Ovary (tissue), 9 donors: ENCODE measurements around the gene USP48. TPM values are rescaled to one million over a fixed set of nuclear protein-coding genes. Genes with fewer than 3 reads are reported as not detected.
"Not testable (repeated sequence)": the region's sequence is repeated elsewhere in the genome, so short reads cannot be mapped to it uniquely, and the experiment has no call there.

ENCODE experiments used
- DNase-seq, 5 donors: peaks; one replicate each; pipeline ENCODE4 v3.0.0-alpha.2; 2019 to 2020
- H3K27ac ChIP-seq, 2 donors: fragments of 200-600 bp; one replicate each; pipeline versions ENCODE4 v1.5.1 to v1.8.0; 2019 to 2022
- H3K27me3 ChIP-seq: fragments of 200-600 bp; one replicate; pipeline ENCODE4 v1.8.0; 2022
- H3K36me3 ChIP-seq: fragments of 200-600 bp; sonication (generic); one replicate; pipeline ENCODE4 v1.5.1; 2019
- H3K4me1 ChIP-seq: one replicate; pipeline ENCODE4 v1.8.1; 2013; ENCODE audit warnings: mild to moderate bottlenecking, moderate library complexity; ENCODE audit not compliant: insufficient read depth
- H3K4me3 ChIP-seq: fragments of 200-600 bp; sonication (generic); one replicate; pipeline ENCODE4 v1.5.1; 2017
- H3K9me3 ChIP-seq, 2 donors: fragments of 200-600 bp in 1 of 2; sonication (generic) in 1 of 2; one replicate each; pipeline versions ENCODE4 v1.5.1 to v1.8.1; 2013 to 2019; ENCODE audit warnings: mild to moderate bottlenecking in 1 of 2, moderate library complexity in 1 of 2
- EP300 ChIP-seq: sonication (generic); formaldehyde crosslinking; IDR thresholded peaks from one replicate; pipeline ENCODE4 v1.6.1; 2017; ENCODE audit warnings: antibody characterized with exemption
- POLR2A ChIP-seq: fragments of 450-650 bp; IDR thresholded peaks from one replicate; pipeline ENCODE4 v1.6.1; 2017; ENCODE audit warnings: antibody characterized with exemption, mild to moderate bottlenecking, moderate library complexity
- WGBS, 3 donors: extraction: QIAGEN DNeasy Blood & Tissue Kit in 1 of 3; methylation state at CpG; one replicate each; pipeline versions ENCODE4 v1.1.5 to v1.1.7; 2013 to 2017; 5-methylcytosine and 5-hydroxymethylcytosine counted together
- intact Hi-C, 4 donors: fragments of 100-400 bp; cut with DNase I; formaldehyde crosslinking; loops; one replicate each; pipeline versions ENCODE4 v1.11.0 to v1.15.1; 2022 to 2023
- polyA plus RNA-seq, 2 donors: library from polyadenylated mRNA; stranded (reverse); fragments of 200-250 nt in 1 of 2; fragments of 350-450 nt in 1 of 2; fragmentation: Illumina TruSeq in 1 of 2; extraction: RNeasy Lipid Tissue Mini Kit (QIAGEN cat#74804) in 1 of 2; gene quantifications; one replicate each; pipeline ENCODE4 v1.2.3, GENCODE V29; 2013 to 2014
- total RNA-seq, 7 donors: library from RNA; depleted of rRNA in 2 of 7; stranded (reverse); fragments of >200 nt in 2 of 7; fragmentation: NEBNext Ultra II Directional in 3 of 7; extraction: Animal tissue kit (Norgen Biotek cat#: 25700) in 3 of 7; gene quantifications; one replicate each; pipeline versions ENCODE4 v1.1.0 to v1.2.4, GENCODE V29; 2016 to 2023
- TF ChIP-seq, protein P1 (sequence below), 3 donors: fragments of 450-650 bp in 2 of 3; fragments of 200-600 bp in 1 of 3; IDR thresholded peaks; one replicate each; pipeline versions ENCODE4 v1.5.1 to v1.8.0; 2016 to 2022; ENCODE audit warnings: antibody characterized with exemption in 3 of 3, mild to moderate bottlenecking in 1 of 3
- donor health status: DM: no; HTN: no; CAD: no; lungs with moderate emphysema.
- donor health status: DM: no; HTN: no; CAD: no.
- donor health status: Bipolar disorder and iron deficiency.
- donor health status: DM: yes; HTN: yes; CAD: no.
- donor health status: DM: no; HTN: no; CAD: no.
- donor health status: DM: yes; HTN: yes; CAD: no.

Gene USP48
- total and polyA plus RNA-seq, 9 donors = 25.2 to 87.1 (median 60.6) TPM

DNA sequence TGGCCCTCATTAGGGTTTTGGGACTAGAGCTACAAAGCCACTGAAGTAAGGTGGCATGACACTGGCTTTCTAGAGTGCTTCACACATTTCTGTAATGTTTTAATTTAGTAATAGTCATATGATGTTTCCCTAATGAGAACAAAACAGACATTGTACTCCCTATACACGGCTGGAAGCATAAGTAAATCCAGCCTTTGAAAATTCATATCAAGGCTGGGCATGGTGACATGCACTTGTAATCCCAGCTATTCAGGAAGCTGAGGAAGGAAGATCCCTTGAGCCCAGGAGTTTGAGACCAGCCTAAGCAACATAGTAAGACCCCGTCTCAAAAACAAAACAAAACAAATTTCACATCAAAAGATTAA, 7.4 kb downstream of the USP48 start:
- 24 to 31% (median 27%) methylated on average over 2 of the region's 2 CpGs for WGBS, 3 donors
- Histone ChIP-seq H3K4me3 (no peak overlapping the region), H3K36me3 (no peaks in the 10 kb centered on the region), H3K4me1 (peaks cover 1% of the 10 kb centered on the region), H3K9me3 (no peaks in the 10 kb centered on the region), H3K27me3 (no peaks in the 10 kb centered on the region), H3K27ac (no peak overlapping the region)
- intact Hi-C loops = no loop called here
- no peak for DNase-seq
- no peak for TF ChIP-seq EP300
- TF ChIP-seq, protein P1, sequence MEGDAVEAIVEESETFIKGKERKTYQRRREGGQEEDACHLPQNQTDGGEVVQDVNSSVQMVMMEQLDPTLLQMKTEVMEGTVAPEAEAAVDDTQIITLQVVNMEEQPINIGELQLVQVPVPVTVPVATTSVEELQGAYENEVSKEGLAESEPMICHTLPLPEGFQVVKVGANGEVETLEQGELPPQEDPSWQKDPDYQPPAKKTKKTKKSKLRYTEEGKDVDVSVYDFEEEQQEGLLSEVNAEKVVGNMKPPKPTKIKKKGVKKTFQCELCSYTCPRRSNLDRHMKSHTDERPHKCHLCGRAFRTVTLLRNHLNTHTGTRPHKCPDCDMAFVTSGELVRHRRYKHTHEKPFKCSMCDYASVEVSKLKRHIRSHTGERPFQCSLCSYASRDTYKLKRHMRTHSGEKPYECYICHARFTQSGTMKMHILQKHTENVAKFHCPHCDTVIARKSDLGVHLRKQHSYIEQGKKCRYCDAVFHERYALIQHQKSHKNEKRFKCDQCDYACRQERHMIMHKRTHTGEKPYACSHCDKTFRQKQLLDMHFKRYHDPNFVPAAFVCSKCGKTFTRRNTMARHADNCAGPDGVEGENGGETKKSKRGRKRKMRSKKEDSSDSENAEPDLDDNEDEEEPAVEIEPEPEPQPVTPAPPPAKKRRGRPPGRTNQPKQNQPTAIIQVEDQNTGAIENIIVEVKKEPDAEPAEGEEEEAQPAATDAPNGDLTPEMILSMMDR (IDR thresholded peaks at IDR 0.05) = no peak
- TF ChIP-seq POLR2A = no peak

DNA sequence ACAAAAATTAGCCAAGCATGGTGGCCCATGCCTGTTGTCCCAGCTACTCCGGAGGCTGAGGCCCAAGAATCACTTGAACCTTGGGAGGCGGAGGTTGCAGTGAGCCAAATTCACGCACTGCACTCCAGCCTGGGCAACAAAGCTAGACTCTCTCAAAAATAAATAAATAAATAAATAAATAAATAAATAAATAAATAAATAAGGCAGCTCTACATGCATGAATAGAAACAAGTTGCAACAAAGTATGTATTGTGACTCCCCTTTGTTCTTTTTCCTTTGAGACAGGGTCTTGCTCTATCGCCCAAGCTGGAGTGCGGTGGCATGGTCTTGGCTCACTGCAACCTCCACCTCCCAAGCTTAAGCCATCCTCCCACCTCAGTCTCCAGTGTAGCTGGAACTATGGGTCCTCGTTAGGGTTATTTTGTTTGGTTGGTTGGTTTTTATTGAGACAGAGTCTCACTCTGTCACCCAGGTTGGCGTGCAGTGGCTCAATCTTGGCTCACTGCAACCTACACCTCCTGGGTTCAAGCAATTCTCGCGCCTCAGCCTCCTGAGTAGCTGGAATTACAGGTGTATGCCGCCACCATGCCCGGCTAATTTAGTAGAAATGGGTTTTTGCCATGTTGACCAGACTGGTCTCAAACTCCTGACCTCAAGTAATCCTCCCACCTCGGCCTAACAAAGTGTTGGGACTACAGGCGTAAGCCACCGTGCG, 8.0 kb downstream of the USP48 start:
- H3K36me3 ChIP-seq = no peaks in the 10 kb centered on the region
- H3K4me3 ChIP-seq = no peak overlapping the region
- DNase-seq = no peak
- intact Hi-C loops = no loop called here
- H3K9me3 ChIP-seq = no peaks in the 10 kb centered on the region
- H3K4me1 ChIP-seq = peaks cover 1% of the 10 kb centered on the region
- TF ChIP-seq, protein P1 (IDR thresholded peaks at IDR 0.05) = no peak
- no peaks in the 10 kb centered on the region for H3K27me3 ChIP-seq
- WGBS, 3 donors = 88 to 93% (median 92%) methylated on average over 15 of the region's 15 CpGs
- H3K27ac ChIP-seq = no peak overlapping the region

DNA sequence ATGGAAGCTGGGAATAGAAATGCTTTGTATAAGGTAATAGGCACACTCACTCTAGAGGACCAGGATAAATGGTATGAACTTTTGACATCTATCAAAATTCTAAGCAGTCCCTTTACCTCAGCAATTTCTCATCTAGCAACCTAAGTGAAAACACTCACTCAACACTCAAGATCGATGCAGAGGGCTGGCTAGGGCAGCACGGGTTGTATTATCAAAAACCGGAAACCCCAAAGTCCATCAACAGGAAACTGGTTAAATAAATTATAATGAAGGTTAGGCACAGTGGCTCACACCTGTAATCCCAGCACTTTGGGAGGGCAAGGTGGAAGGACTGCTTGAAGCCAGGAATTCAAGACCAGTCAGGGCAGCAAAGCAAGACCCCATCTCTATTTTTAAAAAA, 9.4 kb downstream of the USP48 start:
- Histone ChIP-seq H3K27me3 (no peaks in the 10 kb centered on the region), H3K9me3 (no peaks in the 10 kb centered on the region), H3K27ac (no peak overlapping the region), H3K4me1 (peaks cover 1% of the 10 kb centered on the region), H3K36me3 (no peaks in the 10 kb centered on the region), H3K4me3 (no peak overlapping the region)
- no peak for DNase-seq
- intact Hi-C loops = no loop called here
- 51 to 57% (median 53%) methylated on average over 3 of the region's 3 CpGs for WGBS, 3 donors
- no peak for TF ChIP-seq POLR2A

DNA sequence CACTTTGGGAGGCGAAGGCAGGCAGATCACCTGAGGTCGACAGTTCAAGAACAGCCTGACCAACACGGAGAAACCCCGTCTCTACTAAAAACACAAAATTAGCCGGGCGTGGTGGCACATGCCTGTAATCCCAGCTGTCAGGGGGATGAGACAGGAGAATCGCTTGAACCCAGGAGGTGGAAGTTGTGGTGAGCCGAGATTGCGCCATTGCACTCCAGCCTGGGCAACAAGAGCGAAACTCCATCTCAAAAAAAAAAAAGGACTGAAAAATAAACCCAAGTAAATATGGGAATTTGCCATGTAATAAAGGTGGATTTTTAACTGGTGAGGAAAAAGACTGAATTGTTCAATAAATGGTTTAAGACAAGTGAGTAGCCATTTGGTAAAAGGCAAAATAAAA, 11.3 kb downstream of the USP48 start:
- H3K9me3 ChIP-seq, H3K27me3 ChIP-seq, H3K4me3 ChIP-seq, H3K27ac ChIP-seq, intact Hi-C loops, H3K4me1 ChIP-seq, DNase-seq, H3K36me3 ChIP-seq: not testable (repeated sequence)
- 85 to 89% (median 88%) methylated on average over 10 of the region's 10 CpGs for WGBS, 3 donors

DNA sequence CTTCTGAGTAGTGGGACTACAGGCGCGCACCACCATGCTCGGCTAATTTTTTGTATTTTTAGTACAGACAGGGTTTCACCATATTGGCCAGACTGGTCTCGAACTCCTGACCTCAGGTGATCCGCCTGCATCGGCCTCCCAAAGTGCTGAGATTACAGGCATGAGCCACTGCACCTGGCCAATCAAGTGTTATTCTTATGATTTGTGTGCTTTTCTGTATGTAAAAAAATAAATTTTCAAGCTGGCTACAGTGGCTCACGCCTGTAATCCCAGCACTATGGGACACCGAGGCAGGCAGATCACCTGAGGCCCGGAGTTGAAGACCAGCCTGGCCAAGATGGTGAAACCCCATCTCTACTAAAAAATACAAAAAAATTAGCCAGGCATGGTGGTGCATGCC, 12.3 kb downstream of the USP48 start:
- H3K36me3 ChIP-seq, H3K4me1 ChIP-seq, DNase-seq, H3K27ac ChIP-seq, intact Hi-C loops, H3K4me3 ChIP-seq, H3K9me3 ChIP-seq, H3K27me3 ChIP-seq: not testable (repeated sequence)
- 89 to 94% (median 90%) methylated on average over 9 of the region's 9 CpGs for WGBS, 3 donors

DNA sequence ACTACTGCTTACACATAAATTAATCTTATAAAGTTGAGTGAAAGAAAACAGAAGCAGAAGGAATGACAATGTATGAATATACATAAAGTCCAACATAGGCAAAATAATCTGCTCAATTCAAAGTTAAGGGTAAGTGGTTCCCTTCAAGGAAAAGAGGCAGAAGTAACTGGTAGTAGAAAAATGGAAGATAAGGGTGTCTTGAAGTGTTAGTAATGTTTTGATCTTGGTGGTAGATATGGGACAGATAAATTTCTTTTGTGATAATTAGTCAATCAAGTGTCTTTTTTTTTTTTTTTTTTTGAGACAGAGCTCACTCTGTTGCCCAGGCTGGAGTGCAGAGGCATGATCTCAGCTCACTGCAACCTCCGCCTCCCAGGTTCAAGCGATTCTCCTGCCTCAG, 12.7 kb downstream of the USP48 start:
- no peaks in the 10 kb centered on the region for H3K9me3 ChIP-seq
- DNase-seq = no peak
- intact Hi-C loops = no loop called here
- H3K4me1 ChIP-seq = peaks cover 4% of the 10 kb centered on the region
- WGBS, 3 donors = 90 to 100% (median 97%) methylated on average over 2 of the region's 2 CpGs
- H3K36me3 ChIP-seq = no peaks in the 10 kb centered on the region
- H3K27me3 ChIP-seq = no peaks in the 10 kb centered on the region
- TF ChIP-seq, protein P1 (IDR thresholded peaks at IDR 0.05) = no peak
- TF ChIP-seq POLR2A (no peak), EP300 (no peak)
- H3K4me3 ChIP-seq = no peak overlapping the region
- H3K27ac ChIP-seq = no peak overlapping the region

DNA sequence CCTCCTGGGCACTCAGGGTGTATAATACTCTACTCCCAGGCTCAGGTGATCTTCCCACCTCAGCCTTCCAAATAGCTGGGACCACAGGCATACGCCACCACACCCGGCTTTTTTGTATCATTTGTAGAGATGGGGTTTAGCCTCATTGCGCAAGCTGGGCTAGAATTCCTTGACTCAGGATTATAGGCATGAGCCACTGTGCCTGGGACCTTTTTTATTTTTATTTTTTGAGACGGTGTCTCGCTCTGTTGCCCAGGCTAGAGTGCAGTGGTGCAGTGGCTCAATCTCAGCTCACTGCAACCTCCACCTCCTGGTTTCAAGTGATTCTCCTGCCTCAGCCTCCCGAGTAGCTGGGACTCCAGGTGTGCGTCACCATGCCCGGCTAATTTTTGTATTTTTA, 15.8 kb downstream of the USP48 start:
- intact Hi-C loops, H3K36me3 ChIP-seq, H3K9me3 ChIP-seq, DNase-seq, H3K4me3 ChIP-seq, H3K27me3 ChIP-seq, H3K27ac ChIP-seq: not testable (repeated sequence)
- 95 to 98% (median 95%) methylated on average over 8 of the region's 8 CpGs for WGBS, 3 donors
- H3K4me1 ChIP-seq = peaks cover 13% of the 10 kb centered on the region
